ENCODE measurements around the gene SPRN.
"Not testable (repeated sequence)": the region's sequence is repeated elsewhere in the genome, so short reads cannot be mapped to it uniquely, and the experiment has no call there.

SPRN gene

DNA sequence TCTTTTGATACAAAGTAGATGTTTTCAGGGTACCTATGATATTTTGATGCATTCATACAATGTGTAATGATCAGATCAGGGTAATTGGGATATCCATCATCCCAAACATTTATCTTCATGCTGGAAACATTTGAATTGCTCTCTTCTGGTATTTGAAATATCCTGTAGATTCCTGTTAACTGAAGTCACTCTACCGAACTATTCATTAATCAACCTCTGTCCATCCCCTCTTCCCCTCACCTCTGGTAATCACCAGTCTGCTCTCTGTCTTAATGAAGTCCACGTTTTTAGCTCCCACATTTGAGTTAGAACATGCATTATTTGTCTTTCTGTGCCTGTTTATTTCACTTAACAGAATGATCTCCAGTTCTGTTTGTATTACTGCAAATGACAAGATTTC lies 19.2 kb downstream of the SPRN start:
- no peak for DNase-seq

DNA sequence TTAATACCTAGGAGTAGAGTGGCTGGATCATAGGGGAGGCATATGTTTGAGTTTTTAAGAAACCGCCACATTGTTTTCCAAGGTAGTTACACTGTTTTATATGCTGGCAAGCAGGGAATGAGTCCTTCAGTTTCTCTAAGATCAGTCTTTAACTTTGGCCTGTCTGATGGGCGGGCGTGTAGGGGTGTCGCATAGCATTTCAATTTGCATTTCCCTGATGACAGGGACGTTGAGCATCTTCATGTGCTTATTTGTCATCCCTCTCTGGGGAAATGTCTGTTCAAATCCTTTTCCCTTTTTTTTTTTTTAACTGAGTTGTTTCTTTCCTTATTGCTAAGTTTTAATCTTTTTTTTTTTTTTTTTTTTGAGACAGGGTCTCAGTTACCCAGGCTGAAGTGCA lies 20.6 kb downstream of the SPRN start:
- DNase-seq = no peak

DNA sequence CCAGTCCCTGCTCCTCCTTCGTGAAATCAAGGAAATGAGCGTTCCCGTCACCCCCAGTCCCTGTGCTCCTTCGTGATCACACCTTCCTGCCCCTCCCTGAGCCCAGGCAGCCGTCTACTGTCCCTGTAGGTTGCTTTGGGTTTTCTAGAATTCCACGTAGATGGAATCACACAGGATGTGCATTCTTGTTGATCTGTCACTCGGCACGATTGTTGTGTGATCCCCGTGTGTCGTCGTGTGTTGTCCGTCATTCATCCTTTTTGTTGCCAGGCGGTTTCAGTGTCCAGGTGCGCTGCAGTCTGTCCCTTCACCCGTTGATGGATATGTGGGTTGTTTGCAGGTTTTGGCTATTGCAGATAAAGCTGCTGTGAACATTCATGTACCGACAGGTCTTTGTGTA lies 21.1 kb downstream of the SPRN start:
- no peak for DNase-seq

DNA sequence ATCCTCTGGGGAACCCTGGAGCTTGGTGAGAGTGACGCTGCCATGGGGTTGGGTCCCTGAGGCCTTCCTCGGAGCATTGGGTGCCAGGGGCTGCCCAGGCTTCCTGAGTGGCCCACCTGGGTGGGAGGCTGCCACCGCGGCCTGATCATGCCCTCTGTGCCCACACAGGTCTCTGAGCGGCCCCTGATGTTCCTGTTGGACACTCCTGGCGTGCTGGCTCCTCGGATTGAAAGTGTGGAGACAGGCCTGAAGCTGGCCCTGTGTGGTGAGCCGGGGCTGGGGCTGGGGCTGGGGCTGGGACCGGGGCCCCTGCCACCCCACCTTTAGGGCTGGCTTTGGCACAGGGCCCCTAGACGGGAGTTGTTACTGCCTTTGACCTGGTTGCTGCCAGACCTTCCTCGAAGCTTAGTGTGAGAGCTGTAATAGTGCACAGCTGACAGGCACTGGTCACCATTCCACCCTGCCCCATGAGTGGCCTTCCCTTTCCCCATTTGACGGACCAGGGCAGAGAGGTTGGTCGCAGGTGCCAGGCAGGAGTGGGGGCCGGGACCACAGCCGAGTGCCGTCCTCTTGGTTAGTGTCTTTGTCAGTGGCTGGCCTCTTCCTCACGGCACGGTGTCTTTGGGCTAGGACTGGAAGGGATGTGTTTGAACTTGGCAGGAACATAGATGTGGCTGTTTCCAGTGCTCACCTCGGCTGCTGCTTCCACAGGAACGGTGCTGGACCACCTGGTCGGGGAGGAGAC lies 22.3 kb downstream of the SPRN start:
- DNase-seq = no peak

DNA sequence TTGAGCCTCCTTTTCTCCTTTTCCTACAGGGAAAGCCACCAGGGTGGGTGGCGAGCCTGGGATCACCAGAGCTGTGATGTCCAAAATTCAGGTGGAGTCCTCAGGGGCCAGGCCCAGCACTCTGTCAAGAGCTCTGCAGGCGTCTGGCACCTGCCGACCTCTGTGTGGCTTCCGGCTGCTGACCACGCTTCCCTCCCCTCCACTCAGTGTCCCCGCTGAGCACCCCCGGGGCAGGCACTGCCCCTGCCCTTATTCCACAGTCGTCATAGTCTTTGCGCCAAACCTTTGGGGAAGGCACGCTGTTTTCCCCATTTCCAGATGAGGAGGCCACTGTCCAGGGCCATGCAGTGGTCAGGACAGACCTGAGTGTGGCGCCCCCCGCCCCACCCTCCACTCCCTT lies 22.9 kb downstream of the SPRN start:
- no peak for DNase-seq

DNA sequence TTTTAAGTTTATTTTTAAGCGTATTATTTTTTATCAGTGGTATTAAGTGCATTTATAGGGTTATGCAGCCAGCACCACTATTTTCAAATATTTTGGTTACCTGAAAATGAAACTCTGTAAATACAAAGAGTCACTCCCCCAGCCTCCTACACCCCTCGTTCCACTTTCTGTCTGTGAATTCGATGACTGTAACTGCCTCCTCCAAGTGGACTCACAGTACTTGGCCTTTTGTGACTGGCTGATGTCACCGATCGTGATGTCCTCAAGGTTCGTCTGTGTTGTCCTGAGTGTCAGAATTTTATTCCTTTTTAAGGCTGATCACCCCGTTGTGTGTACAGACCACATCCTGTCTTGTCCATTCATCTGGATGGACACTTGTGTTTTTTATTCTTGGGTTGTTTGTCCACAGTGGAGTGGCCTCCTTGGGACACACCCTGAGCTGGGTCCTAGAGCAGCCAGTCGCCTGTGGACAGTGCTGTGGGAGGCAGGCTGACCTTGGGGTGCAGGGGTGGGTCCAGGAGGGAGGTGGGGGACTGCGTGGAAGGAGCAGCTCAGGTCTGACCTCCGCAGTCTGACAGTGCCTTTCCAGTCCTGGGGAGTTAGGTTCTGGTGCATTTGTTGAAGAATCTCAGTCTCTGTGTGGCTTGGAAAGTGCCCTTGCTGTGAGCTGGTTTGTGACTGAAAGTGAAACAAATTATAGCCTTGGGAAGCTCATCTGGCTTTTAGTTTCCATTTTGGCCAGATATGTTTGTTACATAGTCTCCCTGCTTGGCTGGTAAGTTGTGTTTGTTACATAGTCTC lies 23.6 kb downstream of the SPRN start:
- no peak for DNase-seq

DNA sequence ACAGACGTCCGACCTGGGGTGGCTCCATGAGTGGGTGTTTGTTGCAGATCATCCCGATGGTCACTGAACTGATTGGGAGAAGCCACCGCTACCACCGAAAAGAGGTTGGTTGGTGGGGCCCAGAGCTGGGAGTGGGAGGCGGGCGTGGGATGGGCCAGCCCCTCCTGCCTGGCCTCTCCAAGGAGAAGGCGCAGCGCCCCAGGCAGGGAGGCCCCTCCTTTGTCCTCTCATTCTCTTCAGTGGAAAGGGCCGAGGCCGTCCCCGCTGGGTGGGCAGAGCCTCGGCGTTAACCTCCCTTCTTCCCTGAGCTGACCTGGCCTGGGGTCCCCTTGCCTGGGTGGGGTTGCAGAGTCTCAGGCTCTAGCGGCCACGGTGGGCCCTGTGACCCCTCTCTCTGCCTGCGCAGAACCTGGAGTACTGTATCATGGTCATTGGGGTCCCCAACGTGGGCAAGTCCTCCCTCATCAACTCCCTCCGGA lies 25.3 kb downstream of the SPRN start:
- DNase-seq = no peak

DNA sequence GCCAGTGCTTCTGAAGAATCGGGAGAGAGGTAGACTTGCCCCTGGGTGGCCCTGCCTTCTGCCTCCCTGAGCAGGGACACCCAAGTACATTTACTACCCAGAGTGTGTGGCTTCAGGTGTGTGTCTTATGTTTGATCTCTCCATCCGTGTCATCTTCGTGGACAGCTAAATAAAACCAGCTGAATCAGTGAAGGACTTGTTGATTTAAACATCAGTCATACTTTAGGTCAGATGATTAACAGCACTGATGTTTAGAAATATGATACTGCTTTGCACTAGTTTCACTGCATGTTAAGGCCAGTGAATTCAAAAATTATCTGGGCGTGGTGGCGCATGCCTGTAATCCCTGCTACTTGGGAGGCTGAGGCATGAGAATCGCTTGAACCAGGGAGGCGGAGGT lies 26.5 kb downstream of the SPRN start:
- no peak for DNase-seq

DNA sequence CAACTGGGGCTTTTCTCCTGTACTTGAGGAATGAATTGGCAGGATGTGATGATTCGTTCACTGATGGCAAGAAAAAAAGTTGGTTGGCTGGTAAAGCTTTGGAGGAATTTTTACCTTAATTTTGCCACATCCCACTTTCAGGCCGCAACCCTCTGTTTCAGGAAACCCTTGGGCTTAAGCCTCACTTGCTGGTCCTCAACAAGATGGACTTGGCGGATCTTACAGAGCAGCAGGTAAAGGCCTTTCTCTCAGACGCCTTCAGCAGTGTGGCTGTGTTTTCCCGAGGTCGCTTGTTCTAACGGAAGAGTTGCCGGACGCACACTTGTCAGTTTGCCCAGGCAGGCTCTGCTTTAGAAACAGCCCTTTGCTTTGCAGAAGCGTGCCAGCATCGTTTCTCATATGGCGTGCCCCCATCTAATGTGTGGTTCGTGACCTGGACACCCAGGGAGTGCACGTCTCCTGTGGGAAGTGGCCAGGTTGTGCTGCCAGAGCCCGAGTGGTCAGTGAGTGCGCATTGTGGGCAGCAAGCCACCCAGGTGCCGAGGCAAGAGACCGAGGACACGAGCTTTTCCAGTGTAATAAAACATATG lies 28.3 kb downstream of the SPRN start:
- DNase-seq = no peak

DNA sequence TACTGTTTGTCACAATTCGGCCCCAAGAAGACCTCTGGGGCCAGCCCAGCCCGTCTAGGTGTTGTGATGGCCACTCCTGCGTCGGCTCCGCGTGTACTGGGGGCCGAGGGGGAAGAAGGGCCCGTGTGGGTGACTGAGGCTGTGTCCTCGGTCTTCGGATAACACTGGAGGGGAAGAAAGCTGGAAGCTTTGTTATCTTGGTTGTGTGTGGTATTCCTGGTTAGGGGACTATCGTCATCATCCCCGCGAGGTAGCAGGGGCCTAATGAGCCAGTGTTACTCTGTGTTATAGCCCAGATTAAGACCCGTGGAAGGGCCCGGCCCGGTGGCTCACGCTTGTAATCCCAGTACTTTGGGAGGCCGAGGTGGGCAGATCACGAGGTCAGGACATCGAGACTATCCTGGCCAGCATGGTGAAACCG lies 29.6 kb downstream of the SPRN start:
- DNase-seq = no peak

DNA sequence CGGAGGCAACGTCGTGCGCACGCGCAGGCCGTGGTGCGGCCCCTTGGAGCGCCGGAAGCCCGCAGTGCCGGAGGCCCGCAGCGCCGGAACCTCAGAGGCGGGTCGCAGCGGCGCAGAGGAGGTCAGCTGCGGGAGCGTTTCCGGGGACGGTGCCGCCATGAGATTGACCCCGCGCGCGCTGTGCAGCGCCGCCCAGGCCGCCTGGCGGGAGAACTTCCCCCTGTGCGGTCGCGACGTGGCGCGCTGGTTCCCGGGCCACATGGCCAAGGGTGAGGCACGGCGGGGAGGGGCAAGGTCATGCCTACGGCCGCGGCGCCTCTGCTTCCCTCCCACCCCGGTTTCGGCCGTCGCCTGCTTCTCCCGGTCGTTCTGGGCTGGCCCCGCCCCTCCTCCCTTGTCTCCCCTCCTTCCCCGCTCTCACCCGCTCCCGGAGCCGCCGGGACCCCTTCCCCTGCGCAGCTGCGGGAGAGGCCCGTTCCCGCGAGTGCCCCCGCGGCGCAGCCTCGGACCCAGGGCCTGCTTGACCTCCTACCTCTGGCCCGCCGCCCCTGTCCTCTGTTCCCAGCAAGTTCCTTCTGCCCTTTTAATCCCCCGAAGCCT lies 30.3 kb downstream of the SPRN start, which contains the start of gene MTG1:
TSS of gene MTG1 (plus strand) at position 94 of the 600 bp plus-strand sequence. CDS start at position 158, 64 bp downstream.
- peak; percentile 79 for DNase-seq

DNA sequence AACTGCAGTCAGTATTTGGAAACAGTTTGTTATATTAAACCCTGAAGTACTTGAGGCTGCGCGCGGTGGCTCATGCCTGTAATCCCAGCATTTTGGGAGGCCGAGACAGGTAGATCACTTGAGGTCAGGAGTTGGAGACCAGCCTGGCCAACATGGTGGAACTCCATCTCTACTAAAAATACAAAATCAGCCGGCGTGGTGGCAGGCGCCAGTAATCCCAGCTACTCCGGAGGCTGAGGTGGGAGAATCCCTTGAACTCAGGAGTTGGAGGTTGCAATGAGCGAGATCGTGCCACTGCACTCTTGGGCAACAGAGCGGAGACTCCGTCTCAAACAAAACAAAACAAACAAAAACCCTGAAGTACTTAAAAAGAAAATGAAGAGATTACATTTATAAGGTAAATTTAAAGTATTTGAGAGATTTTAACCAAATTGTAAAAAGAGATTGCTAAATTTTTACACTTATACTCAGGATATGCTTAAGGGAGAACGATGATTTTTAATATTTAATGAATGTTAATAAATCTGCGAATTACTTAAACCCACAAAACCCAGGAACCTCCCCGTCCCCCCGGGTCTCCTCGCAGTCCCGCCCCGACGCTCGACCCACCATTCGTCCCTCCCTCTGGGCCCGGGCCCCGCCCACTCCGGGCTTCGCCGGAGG lies 30.9 kb downstream of the SPRN start:
- no peak for DNase-seq

DNA sequence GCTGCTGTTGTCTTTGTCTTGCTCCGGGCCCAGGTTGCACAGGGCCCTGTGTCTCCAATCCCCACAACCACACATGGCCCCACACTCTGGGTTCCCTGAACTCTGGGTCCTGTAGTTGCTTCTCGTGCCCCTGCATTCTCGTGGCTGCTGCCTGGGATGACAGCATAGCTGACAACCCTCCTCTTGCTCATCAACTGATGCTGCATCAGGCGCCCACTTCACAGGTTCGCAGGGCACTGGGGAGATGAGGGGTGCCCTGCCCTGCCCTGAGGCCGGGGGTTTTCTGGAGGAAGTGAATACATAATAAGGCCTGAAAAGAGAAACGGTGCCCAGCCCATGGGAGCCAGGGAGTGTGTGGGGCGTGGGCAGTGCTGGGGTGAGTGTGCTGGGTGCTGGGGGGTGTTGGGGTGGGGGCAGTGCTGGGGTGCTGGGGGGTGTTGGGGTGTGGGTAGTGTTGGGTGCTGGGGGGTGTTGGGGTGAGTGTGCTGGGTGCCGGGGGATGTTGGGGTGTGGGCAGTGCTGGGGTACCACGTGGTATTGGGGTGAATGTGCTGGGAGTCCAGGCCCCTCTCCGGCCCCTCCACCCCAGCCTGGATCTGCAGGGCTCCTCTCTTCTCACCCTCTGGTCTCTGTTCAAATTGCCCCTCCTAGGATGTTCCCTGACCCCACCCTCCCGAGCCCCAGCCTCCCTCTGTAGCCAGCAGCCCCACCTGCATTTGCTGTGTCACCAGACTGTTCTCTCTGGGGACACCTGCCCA lies 32.5 kb downstream of the SPRN start:
- no peak for DNase-seq

DNA sequence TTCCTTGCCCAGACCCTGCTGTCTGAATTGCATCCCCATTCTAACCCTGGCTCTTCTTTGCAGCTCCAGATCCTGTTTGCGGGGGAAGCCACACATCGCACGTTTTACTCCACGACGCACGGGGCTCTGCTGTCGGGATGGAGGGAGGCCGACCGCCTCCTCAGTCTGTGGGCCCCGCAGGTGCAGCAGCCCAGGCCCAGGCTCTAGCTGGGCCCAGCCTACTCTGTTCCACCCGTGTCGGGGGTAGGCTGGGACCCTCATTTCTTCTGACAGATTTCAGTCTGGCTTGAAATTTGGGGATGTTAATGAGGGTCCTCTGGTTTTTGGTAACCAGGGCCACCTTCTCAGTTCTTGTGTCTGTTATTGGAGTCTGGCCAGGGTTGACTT lies 33.2 kb downstream of the SPRN start:
- DNase-seq = no peak

DNA sequence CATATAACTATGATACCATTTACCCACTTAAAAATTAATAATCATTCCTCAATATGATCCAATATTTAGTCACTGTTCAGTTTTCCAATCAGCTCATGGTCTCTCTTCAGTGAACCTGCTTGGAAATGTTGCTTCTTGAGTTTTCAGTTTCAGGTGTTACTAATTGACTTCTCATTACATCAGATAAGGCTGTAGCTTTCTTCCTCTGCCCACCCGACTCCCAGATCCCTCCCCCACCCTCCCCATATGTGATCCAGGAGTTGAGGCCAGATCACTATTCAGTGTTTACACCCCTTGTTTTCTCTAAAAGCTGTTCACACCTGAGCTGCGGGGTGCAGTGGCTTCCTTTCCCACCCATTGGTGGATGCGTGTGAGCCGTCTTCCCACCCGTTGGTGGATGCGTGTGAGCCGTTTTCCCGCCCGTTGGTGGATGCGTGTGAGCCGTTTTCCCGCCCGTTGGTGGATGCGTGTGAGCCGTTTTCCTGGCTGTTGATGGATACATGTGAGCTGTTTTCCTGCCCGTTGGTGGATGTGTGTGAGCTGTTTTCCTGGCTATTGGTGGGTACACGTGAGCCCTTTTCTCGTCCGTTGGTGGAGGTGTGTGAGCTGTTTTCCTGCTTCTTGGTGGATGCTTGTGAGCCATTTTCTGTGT lies 33.7 kb downstream of the SPRN start:
- no peak for DNase-seq

DNA sequence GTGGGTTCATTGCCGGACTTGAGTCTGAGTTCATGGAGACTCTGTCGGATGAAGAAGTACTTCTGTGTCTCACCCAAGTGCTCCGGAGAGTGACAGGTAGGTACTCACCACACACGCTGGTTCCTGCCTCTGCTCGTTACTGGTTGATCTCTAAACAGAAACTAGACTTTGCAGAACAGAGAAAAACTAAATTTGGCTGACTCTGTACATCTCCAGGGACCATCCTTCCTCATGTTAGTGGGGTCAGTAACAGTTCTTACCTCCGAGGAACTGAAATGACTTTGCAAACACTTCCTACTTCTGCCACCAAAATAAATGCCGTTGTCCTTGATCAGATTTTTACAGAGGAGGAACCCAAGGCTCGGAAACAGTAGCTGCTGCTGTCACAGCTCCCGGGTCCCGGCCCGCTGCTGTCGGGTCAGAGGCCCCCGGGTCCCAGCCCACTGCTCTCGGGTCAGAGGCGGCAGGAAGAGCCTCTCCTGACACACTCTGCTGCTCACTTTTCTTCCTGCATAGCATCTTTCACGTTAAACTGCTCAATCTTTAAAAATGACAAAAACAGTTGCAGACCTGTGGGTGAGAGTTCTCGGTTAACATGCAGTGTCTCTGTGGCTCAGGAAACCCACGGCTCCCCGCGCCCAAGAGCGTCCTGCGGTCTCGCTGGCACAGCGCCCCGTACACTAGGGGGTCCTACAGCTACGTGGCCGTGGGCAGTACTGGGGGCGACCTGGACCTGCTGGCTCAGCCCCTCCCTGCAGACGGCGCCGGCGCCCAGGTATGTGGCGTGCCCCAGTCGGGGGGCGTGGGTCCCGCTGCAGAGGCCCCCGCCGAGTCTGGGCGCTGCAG lies 35.2 kb downstream of the SPRN start:
- no peak for DNase-seq

DNA sequence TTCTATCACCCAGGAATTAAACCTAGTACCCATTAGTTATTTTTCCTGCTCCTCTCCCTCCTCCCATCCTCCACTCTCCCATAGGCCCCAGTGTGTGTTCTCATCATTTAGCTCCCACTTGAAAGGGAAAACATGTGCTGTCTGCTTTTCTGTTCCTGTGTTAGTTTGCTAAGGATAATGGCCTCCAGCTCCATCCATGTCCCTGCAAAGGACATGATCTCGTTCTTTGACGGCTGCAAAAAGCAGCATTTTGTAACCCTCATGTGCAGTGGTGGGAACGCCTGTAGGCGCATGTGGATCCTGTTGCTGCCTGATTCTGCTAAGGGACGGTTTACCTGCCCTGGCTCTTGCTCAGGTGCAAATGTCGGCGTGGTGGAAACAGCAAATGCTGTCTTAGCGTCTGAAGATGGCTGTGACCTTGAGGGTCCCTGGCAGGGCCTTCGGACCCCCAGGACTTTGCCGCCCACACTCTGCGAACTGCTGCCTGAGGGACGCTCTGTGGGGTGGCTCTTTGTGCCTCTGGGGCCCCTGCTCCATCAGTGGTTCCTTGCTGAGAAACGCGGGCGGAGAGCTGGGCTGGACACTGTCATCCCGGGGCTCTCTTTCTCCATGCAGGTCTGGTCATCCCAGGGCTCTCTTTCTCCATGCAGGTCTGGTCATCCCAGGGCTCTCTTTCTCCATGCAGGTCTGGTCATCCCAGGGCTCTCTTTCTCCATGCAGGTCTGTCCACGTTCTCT lies 36.0 kb downstream of the SPRN start:
- no peak for DNase-seq

DNA sequence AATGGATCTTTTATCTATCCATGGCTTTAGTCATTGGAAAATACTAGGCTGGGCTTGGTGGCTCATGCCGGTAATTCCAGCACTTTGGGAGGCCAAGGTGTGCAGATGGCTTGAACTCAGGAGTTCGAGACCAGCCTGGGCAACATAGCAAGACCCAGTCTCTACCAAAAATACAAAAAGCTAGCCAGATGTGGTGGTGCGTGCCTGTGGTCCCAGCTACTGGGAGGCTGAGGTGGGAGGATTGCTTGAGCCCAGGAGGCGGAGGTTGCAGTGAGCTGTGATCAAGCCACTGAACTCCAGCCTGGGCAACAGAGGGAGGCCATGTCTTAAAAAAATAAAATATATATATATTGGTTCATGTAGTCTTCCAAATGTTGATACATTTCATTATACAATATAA lies 37.5 kb downstream of the SPRN start:
- not testable (repeated sequence) for DNase-seq

DNA sequence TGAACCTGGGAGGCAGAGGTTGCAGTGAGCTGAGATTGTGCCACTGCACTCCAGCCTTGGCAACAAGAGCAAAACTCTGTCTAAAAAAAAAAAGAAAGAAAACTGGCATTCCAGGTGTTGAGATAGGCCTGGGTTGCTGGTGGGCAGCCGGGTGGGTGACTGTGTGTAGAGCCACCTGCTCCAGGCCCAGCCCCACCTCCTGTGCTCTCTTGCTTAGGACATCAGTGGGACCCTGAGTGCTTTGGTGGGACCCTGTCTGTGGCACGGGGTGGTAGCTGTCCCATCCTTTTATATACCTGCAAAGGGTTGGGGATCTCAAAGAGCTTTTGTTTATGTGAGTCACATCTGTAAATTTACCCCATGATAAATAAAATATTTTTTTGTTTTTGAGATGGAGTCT lies 39.2 kb downstream of the SPRN start:
- DNase-seq = no peak

DNA sequence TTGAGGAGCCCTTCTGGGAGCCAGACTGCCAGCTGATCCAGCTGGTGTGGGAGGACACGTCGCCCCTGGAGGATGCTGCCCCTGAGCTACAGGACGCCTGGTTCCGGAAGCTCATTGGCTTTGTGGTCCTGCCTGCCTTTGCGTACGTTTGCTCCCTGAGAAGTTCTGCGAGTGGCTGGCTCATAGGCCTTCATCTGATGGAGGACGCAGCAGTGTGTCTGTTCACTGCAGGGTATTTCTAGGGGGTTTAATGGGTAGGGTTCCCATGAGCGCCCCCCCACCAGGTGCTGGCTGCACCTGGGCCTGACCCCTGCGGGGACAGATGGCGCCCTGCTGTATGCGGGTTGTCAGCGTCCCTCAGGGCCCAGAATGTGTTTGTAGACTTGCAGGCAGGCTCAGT lies 40.4 kb downstream of the SPRN start:
- DNase-seq = no peak

Data from amniotic stem cell (primary cell).